ENCODE data around the gene PPEF2.

The PPEF2 gene

DNA sequence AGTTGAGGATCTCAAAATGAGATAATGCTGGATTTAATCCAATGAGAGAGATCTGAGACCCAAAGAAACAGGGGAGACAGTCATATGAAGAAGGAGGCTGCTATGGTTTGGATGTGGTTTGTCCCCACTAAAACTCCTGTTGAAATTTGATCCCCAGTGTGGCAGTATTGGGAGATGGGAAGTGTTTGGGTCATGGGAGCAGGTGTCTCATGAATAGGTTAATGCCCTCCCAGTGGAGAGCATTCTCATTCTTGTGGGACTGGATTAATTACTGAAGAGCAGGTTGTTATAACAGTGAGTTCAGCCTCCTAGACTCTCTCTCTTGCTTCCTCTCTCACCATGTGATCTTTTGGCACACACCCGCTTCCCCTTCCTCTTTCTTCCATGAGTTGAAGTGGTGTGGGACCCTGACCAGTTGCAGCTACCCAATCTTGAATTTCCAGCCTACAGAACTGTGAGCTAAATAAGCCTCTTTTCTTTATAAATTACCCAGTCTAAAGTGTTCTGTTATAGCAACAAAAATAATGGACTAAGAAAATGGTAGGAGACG lies 70.3 kb downstream of the PPEF2 start:
- DNase-seq (ENCODE audit: low read depth) = no peak

DNA sequence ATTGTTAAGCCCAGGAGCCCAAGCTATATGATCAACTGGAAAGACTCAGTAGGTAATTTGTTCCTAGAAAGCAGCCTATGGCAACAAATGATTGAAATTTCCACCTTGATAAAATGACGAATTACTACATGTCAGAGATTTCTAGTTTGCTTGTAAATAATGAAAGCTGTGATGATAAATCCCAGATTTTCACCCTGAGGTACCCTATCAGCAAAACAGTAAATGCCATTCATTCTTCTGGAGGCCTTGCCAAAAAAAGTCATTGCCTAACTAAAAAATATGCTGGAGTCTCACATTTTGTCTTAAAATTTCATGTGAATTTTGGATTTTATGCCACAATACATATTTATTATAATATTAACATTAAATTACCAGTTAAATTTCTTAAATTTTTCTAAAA lies 71.3 kb downstream of the PPEF2 start:
- DNase-seq (ENCODE audit: low read depth) = no peak

- DNase-seq (ENCODE audit: low read depth) = no peak
Measured at GRCh38 chr4:75823812-75824211, 78.4 kb downstream of the PPEF2 start.

DNA sequence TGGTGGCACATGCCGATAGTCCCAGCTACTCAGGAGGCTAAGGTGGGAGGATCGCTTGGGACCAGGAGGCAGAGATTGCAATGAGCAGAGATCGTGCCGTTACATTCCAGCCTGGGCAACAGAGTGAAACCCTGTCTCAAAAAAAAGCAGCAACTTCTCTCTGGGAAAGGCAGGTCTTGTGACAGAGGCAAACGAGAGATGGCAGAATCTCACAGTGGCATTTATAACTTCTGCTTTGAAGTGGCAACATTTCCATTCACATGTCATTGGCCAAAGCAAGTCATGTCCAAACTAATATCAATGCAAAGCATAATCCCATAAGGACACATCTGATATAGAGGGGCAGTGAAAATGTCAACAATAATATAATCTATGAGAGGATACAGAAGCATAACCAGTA lies 79.8 kb downstream of the PPEF2 start:
- no peak for DNase-seq (ENCODE audit: low read depth)

GRCh38 chr4:75821966-75822365 lies 80.3 kb downstream of the PPEF2 start:
- DNase-seq (ENCODE audit: low read depth) = no peak

DNA sequence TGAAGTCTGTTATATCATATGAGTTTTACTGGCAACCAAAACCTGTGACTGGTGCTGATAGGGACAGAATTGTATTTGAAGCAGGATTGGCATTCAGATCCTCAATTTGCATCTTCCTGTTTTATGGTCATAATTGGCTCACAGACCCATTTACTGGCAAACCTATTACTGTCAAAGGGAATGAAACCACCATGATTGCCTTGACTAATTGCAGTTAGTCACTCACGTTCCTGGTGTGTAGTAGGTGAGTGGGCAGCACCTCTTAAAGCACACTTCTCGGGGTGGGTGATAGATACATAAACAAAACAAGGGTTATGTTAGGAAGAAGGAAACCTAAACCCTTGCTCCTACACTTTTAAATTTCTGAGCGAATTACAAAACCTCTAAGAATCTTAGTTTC lies 81.0 kb downstream of the PPEF2 start:
- no peak for DNase-seq (ENCODE audit: low read depth)

- no peak for DNase-seq (ENCODE audit: low read depth)
Measured at GRCh38 chr4:75820676-75821075, 81.6 kb downstream of the PPEF2 start.

DNA sequence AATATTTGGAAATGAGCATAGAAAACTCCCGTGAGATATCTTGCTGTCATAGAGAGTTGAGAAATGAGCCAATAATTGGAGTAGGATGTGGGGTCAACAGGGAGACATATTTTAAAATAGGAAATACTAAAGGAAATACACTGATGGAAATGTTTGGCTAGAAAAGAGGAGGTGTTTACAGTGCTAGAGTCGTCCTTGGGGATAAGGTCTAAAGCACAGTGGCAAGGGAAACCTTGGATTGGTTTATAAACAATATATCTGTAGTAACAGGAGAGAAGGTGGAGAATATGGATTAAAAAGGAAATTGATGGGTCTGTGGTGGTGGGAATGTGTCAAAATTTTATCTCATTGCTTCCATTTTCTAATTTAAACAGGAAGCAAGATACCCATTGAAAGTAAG lies 82.1 kb downstream of the PPEF2 start:
- no peak for DNase-seq (ENCODE audit: low read depth)

GRCh38 chr4:75819121-75819520 lies 83.1 kb downstream of the PPEF2 start:
- no peak for DNase-seq (ENCODE audit: low read depth)

GRCh38 chr4:75817901-75818300 lies 84.4 kb downstream of the PPEF2 start:
- DNase-seq (ENCODE audit: low read depth) = no peak

Measured in activated T-cell treated with anti-CD3 and anti-CD28 coated beads for 48 hours (primary cell).